Renal pelvis (tissue), 4 donors: ENCODE results near the gene TCEA3. TPM values are rescaled to one million over a fixed set of nuclear protein-coding genes. Genes with fewer than 3 reads are reported as not detected.
"Not testable (repeated sequence)": the region's sequence is repeated elsewhere in the genome, so short reads cannot be mapped to it uniquely, and the experiment has no call there.

Experiments used
- DNase-seq: peaks from one replicate; pipeline ENCODE4 v3.0.0-alpha.2; 2013
- polyA plus RNA-seq, 3 donors: library from polyadenylated mRNA; unstranded; fragments of 120-200 nt; gene quantifications; one replicate each; pipeline ENCODE4 v1.2.1, GENCODE V29; 2013; ENCODE audit not compliant: insufficient read length in 3 of 3

Gene TCEA3
- polyA plus RNA-seq, 3 donors, result 51.8 to 57.3 (median 52.5) TPM

- DNase-seq, result no peak
These were observed 28.7 kb downstream of the TCEA3 start for GRCh38 chr1:23395849-23396248.

GRCh38 chr1:23395154-23395724 is 29.3 kb downstream of the TCEA3 start:
- DNase-seq, result no peak

- DNase-seq, result no peak
These were observed 29.9 kb downstream of the TCEA3 start for GRCh38 chr1:23394684-23395083.

- no peak for DNase-seq
These were observed 30.4 kb downstream of the TCEA3 start for GRCh38 chr1:23394181-23394580.

- no peak for DNase-seq
These were observed 30.8 kb downstream of the TCEA3 start for GRCh38 chr1:23393706-23394105.

GRCh38 chr1:23392125-23392855 is 32.3 kb downstream of the TCEA3 start:
- no peak for DNase-seq

GRCh38 chr1:23389837-23390321 is 34.7 kb downstream of the TCEA3 start:
- DNase-seq, result no peak

GRCh38 chr1:23387494-23387893 is 37.1 kb downstream of the TCEA3 start:
- no peak for DNase-seq

- no peak for DNase-seq
These were observed 39.4 kb downstream of the TCEA3 start for GRCh38 chr1:23385119-23385621.

- DNase-seq, result no peak
These were observed 40.1 kb downstream of the TCEA3 start for GRCh38 chr1:23384312-23385058.

GRCh38 chr1:23383577-23384311 is 40.8 kb downstream of the TCEA3 start:
- DNase-seq, result no peak

- no peak for DNase-seq
These were observed 43.2 kb downstream of the TCEA3 start for GRCh38 chr1:23381233-23381885.

GRCh38 chr1:23380719-23381118 is 43.8 kb downstream of the TCEA3 start:
- DNase-seq, result no peak

- DNase-seq, result not testable (repeated sequence)
These were observed 44.3 kb downstream of the TCEA3 start for GRCh38 chr1:23380236-23380635.

- DNase-seq, result no peak
These were observed 47.4 kb downstream of the TCEA3 start for GRCh38 chr1:23376890-23377811.

GRCh38 chr1:23374079-23374735 is 50.3 kb downstream of the TCEA3 start:
- DNase-seq, result not testable (repeated sequence)

- no peak for DNase-seq
These were observed 52.3 kb downstream of the TCEA3 start for GRCh38 chr1:23371987-23372880.
